GM23248 (cell line): ENCODE results near the gene TMA7.

Experiments
- EZH2 ChIP-seq: fragments of 200-600 bp; sonication (generic); IDR thresholded peaks from 2 replicates; pipeline ENCODE4 v1.6.1; 2018; ENCODE audit warnings: antibody characterized with exemption, mild to moderate bottlenecking; ENCODE audit not compliant: insufficient read depth, poor library complexity, severe bottlenecking
- EZH2phosphoT487 ChIP-seq: fragments of 200-600 bp; sonication (generic); IDR thresholded peaks from 2 replicates; pipeline ENCODE4 v1.6.1; 2018; ENCODE audit warnings: antibody characterized with exemption, moderate library complexity, mild to moderate bottlenecking, low read depth; ENCODE audit not compliant: insufficient read depth

DNA sequence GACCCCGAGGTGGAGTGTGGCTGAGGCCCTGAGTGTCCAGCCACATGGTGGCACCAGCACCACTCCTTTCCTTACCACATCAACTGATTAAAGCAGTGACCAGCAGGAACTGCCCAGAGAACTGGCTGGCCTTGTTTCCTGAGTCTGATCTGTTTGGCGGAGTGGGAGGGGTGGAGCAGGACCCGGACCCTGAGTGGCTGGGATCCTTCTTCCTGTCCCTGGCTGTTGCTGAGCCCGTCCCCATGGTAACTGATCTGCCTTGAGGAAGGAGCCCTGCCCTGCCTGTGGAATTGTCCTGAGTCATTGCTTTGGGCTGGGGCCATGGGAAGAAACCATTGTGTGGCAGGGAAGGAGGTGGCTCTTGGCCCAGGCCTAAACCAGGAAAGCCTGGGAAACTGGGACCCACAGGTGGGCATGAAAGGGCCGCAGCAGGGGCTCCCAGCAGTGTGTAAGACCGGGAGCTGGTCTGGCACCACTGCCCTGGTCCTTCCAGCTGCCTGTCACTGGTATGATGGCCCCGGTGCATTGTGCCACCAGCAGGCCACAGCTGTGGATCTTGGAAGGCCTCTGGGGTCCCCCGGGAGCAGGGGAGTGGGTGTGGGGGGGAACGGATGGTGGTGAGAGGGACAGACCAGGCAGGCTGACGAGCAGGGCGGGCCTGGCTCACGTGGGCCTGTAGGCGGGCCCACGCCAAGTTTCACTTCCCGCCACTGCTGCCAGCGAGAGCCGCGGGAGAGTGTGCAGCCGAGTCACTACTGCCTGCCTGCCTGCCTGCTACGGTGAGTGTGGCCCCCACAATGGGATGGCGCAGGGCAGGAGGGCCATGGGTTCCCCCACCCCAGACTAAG, 25.7 kb downstream of the TMA7 start:
- no peak for TF ChIP-seq EZH2
- no peak for TF ChIP-seq EZH2phosphoT487
